Measurements from ENCODE around the gene TRPM3.

TRPM3 gene

DNA sequence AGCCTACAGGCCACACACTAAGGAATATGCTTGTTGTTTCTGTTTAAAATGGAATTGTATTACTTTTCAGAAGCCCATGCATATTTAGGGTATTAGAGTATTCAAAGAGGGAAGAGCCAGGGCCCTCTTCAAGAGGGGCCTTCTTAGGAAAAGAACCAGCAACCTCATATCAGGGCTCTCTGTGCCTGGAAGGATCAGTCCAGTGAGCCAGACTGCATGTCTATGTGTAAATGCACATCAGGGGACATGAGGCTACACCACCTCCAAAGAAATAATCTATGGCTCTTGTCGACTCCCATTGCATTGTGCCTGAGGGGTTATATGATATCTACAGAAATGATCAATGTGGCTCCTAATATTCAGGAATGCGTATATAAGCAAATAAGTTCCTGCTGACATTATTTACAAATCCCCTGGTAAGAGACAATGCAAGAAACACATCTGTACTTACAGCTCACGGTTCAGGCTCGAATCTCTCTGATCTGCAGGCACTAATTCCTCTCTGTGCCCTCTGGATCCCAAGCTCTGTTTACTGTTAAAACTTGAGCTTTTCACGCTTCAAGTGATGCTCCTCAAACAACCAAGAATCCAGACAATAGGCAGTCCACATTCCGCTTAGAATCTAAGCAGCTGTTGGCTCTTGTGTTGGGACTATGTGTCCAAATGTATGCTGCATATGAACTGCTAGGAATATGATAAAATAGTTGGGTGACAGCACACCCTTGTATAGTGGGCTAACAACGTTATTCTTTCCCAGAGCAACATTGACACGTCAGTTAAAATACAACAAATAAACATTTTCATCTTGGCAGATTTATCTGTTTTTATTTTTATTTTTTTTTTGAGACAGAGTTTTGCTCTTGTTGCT is 556.7 kb downstream of the TRPM3 start:
- peaks cover 4% of the 10 kb centered on the region for H3K4me1 ChIP-seq
- peak overlapping the region; percentile 71 for H3K27ac ChIP-seq
- H3K9ac ChIP-seq, result no peak overlapping the region
- H3K4me2 ChIP-seq (ENCODE audit: low read length), result no peak overlapping the region
- H2AFZ ChIP-seq, result no peak overlapping the region
- TF ChIP-seq, protein P1, sequence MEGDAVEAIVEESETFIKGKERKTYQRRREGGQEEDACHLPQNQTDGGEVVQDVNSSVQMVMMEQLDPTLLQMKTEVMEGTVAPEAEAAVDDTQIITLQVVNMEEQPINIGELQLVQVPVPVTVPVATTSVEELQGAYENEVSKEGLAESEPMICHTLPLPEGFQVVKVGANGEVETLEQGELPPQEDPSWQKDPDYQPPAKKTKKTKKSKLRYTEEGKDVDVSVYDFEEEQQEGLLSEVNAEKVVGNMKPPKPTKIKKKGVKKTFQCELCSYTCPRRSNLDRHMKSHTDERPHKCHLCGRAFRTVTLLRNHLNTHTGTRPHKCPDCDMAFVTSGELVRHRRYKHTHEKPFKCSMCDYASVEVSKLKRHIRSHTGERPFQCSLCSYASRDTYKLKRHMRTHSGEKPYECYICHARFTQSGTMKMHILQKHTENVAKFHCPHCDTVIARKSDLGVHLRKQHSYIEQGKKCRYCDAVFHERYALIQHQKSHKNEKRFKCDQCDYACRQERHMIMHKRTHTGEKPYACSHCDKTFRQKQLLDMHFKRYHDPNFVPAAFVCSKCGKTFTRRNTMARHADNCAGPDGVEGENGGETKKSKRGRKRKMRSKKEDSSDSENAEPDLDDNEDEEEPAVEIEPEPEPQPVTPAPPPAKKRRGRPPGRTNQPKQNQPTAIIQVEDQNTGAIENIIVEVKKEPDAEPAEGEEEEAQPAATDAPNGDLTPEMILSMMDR (IDR thresholded peaks at IDR 0.05), result no peak
- no peak overlapping the region for H3K4me3 ChIP-seq (ENCODE audit: low read depth, low read length)
- no peaks in the 10 kb centered on the region for H3K9me3 ChIP-seq (ENCODE audit: control insufficient read depth, low read length)
- H3K36me3 ChIP-seq (ENCODE audit: control insufficient read depth, insufficient read depth, low read length), result no peaks in the 10 kb centered on the region
- no peaks in the 10 kb centered on the region for H3K27me3 ChIP-seq (ENCODE audit: control insufficient read depth, insufficient read depth, low read length)
- no peaks in the 10 kb centered on the region for H3K79me2 ChIP-seq

DNA sequence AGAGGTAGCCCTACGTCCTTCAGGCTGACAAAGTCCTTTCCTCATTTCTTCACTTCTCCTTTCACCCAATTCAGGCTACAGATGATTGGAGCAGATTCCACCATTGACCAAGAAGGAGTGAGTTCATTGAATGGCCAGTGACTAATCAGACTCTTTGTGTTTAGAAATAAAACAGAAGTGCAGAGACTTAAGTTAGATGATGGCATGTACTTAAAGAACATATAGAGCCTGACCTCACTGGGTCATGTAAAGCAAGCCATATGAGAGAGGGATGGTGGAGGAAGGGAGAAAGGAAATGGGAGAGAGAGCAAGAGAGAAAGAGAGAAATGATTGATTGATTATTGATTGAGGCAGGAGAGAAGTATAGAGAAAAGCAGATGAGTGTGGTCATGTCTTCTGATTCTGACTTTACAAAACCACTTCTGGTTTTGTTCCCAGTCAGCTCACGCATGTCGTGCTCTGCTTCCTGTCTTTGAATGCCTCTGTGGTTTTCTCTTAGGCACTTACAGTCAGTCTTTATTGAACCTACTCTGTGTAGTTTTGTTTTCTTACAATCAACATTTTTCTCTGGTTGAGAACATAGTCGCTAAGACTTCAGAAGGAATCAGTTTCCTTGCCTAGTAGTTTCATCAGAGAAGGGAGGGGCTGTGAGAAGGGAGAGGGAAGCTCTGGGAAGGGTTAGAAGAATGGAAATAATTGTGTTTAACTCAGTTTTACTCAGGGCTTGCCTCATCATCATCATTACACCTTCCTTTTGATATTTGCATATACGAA is 557.8 kb downstream of the TRPM3 start:
- peak overlapping the region; percentile 71 for H3K27ac ChIP-seq

DNA sequence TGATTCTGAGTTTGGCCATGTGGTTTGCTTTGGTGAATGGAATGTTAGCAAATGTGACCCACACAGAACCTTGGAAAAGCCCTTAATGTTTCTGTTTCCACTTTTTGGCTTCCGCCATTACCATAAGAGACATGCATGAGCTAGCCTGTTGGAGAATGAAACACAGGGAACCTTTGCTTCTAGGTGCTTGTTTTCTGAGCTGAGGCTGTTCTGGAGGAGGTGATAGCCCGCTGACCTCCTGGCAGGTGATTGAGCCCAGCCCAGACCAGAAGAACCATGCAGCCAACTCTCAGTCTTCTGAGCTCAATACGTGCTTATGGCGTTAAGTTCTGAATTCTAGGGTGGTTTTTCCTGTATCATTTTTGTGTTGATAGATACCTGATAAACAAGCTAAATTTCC is 558.4 kb downstream of the TRPM3 start:
- Histone ChIP-seq H3K9ac (no peak overlapping the region), H3K27ac (peak overlapping the region; percentile 71), H3K4me1 (peaks cover 4% of the 10 kb centered on the region), H3K36me3 (ENCODE audit: control insufficient read depth, insufficient read depth, low read length) (no peaks in the 10 kb centered on the region), H2AFZ (no peak overlapping the region), H3K79me2 (no peaks in the 10 kb centered on the region), H3K9me3 (ENCODE audit: control insufficient read depth, low read length) (no peaks in the 10 kb centered on the region), H3K4me3 (ENCODE audit: low read depth, low read length) (no peak overlapping the region), H3K27me3 (ENCODE audit: control insufficient read depth, insufficient read depth, low read length) (no peaks in the 10 kb centered on the region), H3K4me2 (ENCODE audit: low read length) (no peak overlapping the region)
- TF ChIP-seq, protein P1 (IDR thresholded peaks at IDR 0.05), result no peak

More for the DNA sequence above, 557.8 kb downstream of the TRPM3 start:
- no peak overlapping the region for H3K9ac ChIP-seq
- H2AFZ ChIP-seq, result no peak overlapping the region
- TF ChIP-seq, protein P1 (IDR thresholded peaks at IDR 0.05), result no peak
- H3K9me3 ChIP-seq (ENCODE audit: control insufficient read depth, low read length), result no peaks in the 10 kb centered on the region
- no peaks in the 10 kb centered on the region for H3K27me3 ChIP-seq (ENCODE audit: control insufficient read depth, insufficient read depth, low read length)
- no peaks in the 10 kb centered on the region for H3K79me2 ChIP-seq
- peaks cover 4% of the 10 kb centered on the region for H3K4me1 ChIP-seq
- no peak overlapping the region for H3K4me3 ChIP-seq (ENCODE audit: low read depth, low read length)
- no peak overlapping the region for H3K4me2 ChIP-seq (ENCODE audit: low read length)
- no peaks in the 10 kb centered on the region for H3K36me3 ChIP-seq (ENCODE audit: control insufficient read depth, insufficient read depth, low read length)

DNA sequence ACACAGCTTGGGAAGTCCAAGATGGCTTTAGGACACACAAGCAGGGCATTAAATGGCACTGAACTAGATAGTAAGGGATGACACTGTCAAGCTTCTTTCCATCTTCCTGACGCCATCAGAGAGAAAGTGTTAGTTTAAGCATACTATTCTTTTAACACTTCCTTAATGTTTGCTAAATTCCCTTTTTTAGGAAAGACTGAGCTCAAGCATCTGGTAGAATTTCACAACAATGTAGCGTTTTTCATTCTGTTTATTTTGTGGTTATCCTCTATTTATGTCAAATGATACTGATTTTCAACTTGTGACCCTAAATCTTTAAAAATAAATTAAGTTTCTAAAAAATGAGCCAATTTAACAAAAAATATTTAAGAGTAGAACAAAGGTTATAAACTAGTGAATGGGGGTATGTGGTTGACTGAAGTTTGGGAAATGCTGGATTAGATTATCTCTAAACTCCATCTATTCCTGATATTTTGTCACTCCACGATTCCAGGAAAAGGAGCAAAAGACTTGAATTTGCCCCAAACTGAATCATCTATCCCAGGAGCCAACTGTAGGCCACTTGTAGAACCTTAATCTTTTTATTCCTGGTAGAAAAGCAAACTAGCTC is 559.5 kb downstream of the TRPM3 start:
- Histone ChIP-seq H3K9ac (no peak overlapping the region), H3K4me3 (ENCODE audit: low read depth, low read length) (no peak overlapping the region), H3K27me3 (ENCODE audit: control insufficient read depth, insufficient read depth, low read length) (no peaks in the 10 kb centered on the region), H3K79me2 (no peaks in the 10 kb centered on the region), H3K4me2 (ENCODE audit: low read length) (no peak overlapping the region), H3K4me1 (peaks cover 4% of the 10 kb centered on the region), H2AFZ (no peak overlapping the region), H3K36me3 (ENCODE audit: control insufficient read depth, insufficient read depth, low read length) (no peaks in the 10 kb centered on the region), H3K9me3 (ENCODE audit: control insufficient read depth, low read length) (no peaks in the 10 kb centered on the region), H3K27ac (peak overlapping the region; percentile 71)
- TF ChIP-seq, protein P1 (IDR thresholded peaks at IDR 0.05), result no peak
